ENCODE results near the gene CFAP61.

- no peak for TF ChIP-seq CTCF (conservative IDR thresholded peaks at IDR 0.05; ENCODE audit: low read length)
- no peak for TF ChIP-seq EZH2phosphoT487 (IDR thresholded peaks at IDR 0.05; ENCODE audit: borderline replicate concordance)
Measured at GRCh38 chr20:20139403-20139802, 87.1 kb downstream of the CFAP61 start.

Measured in Loucy (cell line).